HG03460 (cell line): ENCODE data around the gene TACC3.

ENCODE experiments used
- ATAC-seq: cut with Tn5 transposase; IDR thresholded peaks from one replicate; pipeline ENCODE4 v1.9.1; 2021; ENCODE audit not compliant: unreplicated experiment

The TACC3 gene

DNA sequence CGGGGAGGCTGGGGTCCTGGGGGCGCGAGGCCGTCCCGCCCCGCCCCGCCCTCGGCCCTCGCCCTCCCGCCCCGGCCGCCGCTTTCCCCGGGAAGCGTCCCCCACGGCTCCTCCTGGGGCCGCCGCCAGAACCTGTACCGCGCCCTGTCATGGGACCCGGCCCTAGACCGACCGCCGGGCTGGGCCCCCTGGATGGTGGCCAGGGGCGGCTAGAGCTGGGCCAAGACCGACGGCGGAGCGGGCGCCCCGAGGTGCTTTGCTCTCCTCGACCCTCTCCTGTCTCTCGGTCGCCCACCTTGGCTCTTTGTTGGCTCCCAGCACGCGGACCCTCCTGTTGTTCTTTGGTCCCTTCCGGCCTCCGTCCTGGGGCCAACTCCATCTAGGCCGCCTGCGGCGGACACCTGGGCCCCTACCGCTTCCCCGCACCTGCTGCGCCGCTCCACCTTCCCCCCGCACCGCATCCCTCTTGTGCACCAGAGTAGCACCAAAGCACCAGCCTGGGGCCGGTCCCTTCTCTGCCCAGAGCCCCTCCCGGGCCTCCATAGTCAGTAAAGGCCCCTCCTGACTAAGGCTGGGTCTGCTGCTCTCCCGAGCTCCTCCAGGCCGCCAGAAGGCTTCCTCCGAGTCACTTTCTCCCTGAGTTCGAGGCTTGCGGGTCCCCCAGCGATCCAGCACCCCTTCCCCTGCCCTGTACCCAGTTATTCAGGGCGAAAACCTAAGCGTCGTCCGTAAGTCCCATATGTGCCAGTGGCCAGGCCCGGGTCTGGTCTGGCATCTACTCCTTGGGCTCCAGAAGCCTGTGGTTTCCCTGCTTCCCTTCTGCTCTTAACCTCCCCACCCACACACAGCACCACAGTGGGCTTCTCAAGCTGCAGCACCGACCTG lies 587 bp downstream of the TACC3 start:
- no peak for ATAC-seq

DNA sequence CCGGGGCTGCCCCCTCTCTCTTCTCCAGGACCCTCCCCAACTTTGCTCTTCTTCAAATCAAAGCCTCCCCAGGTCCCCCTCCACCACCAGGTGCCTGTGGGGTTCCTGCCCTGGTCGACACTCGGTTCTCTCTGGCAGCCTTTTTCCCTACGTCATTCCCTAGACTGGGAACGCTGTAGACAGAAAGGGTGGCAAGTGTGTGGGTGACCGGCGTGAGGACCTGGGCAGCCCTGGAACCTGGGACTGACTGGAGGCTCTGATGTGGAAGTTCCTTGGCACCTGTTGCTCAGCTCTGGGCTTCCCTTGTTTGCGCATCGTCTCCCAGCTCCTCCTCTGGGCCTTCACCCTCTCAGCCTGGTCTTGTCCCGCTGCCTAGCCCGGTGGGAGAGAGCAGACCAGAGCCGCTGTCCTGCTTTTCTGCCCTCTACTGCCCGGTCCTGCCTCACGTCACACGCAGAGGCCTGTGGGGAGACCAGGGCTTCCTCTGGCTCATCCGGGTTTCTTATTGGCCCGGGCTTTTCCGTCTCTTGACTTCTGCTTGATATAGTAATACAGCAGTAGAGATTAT lies 1.3 kb downstream of the TACC3 start:
- ATAC-seq = no peak

DNA sequence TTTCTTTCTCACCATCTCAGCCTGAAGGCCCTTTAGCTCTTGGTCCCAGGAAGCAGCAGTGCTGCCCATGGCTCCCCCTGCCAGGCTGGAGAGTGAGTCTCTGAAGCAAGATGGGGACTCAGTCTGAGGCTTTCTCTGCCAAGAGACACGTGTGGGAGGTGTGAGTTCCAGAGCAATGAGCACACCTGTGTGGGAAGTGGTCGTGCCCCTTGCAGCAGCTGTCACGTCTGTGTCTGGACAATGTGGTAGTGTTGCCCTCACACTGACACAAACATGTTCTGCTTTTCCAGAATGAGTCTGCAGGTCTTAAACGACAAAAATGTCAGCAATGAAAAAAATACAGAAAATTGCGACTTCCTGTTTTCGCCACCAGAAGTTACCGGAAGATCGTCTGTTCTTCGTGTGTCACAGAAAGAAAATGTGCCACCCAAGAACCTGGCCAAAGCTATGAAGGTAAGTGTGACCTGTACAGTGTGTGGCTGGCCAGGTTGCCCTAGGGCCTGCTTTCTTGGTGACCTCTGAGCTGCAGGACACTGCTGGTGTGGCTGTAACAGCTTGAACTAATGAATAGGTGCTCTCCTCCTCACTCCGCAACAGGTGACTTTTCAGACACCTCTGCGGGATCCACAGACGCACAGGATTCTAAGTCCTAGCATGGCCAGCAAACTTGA lies 1.9 kb downstream of the TACC3 start:
- ATAC-seq = no peak

- no peak for ATAC-seq
Observed at GRCh38 chr4:1725521-1725920, 4.2 kb downstream of the TACC3 start.

GRCh38 chr4:1726146-1726934 lies 5.0 kb downstream of the TACC3 start:
- no peak for ATAC-seq

GRCh38 chr4:1727117-1728031 lies 6.1 kb downstream of the TACC3 start:
- ATAC-seq = no peak

DNA sequence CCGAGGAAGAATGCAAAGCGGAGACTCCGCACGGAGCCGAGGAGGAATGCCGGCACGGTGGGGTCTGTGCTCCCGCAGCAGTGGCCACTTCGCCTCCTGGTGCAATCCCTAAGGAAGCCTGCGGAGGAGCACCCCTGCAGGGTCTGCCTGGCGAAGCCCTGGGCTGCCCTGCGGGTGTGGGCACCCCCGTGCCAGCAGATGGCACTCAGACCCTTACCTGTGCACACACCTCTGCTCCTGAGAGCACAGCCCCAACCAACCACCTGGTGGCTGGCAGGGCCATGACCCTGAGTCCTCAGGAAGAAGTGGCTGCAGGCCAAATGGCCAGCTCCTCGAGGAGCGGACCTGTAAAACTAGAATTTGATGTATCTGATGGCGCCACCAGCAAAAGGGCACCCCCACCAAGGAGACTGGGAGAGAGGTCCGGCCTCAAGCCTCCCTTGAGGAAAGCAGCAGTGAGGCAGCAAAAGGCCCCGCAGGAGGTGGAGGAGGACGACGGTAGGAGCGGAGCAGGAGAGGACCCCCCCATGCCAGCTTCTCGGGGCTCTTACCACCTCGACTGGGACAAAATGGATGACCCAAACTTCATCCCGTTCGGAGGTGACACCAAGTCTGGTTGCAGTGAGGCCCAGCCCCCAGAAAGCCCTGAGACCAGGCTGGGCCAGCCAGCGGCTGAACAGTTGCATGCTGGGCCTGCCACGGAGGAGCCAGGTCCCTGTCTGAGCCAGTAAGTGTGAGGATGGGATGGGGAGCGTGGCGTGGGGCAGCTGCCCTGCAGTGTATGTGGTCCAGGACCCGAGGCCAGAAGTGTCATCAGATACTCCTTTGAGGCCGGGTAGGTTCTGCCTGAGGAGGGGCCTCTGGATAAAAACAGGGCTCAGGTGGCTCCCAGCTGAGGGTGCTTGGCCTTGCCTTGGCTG lies 7.0 kb downstream of the TACC3 start:
- ATAC-seq = no peak

DNA sequence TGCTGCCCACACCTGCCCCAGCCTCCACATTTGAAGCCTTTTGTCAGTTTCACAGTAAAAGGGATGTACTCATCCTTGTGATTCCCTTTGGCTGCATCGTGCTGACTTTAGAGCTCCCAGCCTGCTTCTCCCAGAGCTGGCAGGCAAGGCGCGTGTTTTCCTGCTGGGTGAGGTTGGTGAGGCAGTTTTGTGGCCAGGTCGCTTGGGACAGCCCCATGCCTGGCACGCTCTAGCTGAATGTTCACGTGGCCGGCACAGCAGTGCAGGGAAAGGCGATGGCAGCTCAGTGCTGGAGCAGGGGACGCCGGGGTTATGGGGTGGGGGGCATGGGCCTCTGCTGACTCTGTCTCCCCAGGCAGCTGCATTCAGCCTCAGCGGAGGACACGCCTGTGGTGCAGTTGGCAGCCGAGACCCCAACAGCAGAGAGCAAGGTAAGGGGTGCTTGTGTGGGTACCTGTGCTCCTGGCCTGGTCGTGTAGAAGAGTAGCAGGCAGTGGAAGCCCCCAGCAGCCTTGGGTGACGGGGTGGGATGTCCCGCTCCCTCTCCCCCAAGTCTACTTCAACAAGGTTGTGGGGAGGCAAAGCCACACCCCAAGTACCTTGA lies 9.3 kb downstream of the TACC3 start:
- ATAC-seq = no peak

- no peak for ATAC-seq
Observed at GRCh38 chr4:1731180-1731579, 9.9 kb downstream of the TACC3 start.

GRCh38 chr4:1732911-1733310 lies 11.6 kb downstream of the TACC3 start:
- no peak for ATAC-seq

DNA sequence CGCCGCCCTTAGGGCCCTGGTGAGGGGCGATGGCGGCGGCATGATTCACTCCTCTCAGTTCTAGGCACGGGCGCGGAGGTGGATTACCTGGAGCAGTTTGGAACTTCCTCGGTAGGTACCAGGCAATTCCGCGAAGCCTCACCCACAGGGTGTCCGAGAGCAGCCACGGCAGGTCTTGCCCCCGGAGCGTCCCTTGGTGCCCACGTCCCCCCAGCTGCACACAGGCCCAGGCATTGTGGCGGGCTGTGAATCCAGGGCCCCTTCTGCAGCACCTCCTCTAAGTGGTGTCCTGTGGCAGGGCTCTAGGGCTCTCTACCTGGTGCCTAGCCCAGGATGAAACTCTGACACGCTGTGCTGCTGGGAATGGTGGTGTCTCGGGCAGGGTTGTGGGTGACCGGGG lies 13.9 kb downstream of the TACC3 start:
- no peak for ATAC-seq

- ATAC-seq = no peak
Observed at GRCh38 chr4:1736812-1737211, 15.5 kb downstream of the TACC3 start.

DNA sequence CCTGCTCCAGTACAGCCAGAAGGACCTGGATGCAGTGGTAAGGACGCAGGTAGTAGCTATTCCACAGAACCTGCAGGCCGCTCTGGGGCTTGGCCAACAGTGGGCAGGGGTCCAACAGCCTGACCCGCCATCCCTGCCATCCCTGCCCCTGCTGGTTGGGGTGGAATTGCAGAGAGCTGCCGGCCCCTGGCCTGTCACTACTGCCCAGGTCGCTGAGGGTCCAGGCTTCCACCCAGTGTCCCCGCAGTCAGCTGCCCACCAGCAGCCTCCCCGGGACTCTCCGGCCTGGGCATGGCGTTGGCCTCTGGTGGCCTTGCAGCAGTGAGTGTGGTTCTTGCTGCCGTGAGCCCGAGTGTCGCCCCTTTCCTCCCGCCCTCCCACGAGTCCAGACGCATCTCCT lies 16.3 kb downstream of the TACC3 start:
- ATAC-seq = no peak

DNA sequence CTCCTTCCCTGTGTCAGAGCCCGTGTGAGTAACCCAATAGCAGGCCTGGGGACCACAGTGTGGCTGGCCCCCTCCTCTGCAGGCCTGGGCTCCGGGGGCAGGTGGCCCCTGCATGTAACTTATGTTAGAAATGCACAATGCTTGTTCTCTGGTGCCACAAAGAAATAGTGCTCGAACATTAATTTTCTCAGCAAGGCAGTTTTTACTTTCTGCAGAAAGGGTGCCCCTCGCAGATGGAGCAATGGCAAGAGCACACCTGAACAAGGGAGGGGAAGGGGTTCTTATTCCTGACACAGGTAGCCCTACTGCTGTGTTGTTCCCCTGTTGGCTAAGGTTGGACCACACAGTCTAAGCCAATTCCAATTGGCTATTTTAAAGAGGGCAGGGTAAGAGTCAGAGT lies 17.1 kb downstream of the TACC3 start:
- no peak for ATAC-seq

DNA sequence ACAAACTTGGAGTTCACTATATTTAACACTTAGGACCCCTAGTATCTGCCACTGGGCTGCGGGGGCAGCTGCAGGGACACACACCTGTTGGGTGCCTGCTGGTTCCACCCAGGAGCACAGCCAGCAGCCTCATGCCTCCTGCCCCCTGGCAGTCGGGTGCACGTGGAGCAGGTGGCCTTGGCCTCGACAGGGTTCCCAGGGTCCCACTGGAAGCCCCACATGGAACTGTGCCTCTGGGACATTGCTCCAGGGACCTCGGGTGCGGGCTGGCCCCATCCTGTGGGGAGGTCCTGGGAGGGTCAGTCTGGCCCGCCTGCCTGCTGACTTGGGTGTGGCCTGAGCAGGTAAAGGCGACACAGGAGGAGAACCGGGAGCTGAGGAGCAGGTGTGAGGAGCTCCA lies 18.0 kb downstream of the TACC3 start:
- ATAC-seq = no peak

DNA sequence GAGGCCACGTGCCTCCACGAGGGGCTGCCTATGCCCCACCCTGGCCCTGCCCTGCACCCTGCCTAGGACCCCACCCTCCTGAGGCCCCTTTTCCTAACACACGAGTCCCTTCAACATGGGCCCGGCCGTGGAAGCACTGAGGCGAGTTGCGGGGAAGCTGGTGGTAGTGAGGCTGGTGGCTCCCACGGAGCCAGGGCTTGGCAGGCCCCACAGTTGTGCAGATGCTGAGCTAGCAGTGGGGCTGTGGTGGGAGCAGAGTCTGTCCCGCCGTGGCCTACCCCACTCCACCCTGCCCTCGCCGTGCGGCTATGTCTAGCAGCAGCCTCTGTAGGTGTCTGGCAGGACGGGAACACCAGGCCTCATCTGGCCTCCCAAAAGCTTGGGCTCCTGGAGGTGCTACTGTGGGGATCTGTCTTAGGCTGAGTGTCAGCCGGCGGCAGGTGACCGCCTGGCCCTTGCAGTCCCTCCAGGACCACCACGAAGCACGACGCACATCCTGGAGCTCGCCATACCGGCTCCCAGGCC lies 18.8 kb downstream of the TACC3 start:
- ATAC-seq = no peak

GRCh38 chr4:1741208-1741607 lies 19.9 kb downstream of the TACC3 start:
- ATAC-seq = no peak

- no peak for ATAC-seq
Observed at GRCh38 chr4:1743551-1743950, 22.2 kb downstream of the TACC3 start.

DNA sequence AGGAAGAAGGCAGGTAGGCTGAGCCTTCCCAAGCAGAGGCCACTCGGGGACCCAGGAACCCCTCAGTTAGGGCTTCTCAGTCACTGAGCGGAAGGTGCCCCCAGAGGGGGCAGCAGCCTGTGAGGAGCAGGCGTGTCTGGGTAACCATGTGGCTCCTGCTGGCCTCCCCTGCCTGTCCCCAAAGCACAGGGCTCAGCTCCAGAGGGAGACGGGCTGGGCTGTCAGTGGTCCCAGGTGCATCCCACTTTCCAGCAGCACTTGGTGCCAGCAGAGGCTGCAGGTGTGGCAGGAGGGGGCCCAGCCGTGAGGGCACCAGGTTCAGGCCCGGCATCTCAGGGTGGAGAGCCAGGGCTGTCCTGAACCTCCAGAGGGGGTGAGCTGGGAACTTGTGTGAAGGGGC lies 22.7 kb downstream of the TACC3 start:
- ATAC-seq = no peak
